Hematopoietic multipotent progenitor cell treated with erythropoietin and hydrocortisone succinate and interleukin-3 and kit ligand, for 4 days (in vitro differentiated cells): ENCODE measurements around the gene BCAS4.

Experiments
- DNase-seq: peaks from one replicate; pipeline ENCODE4 v3.0.0-alpha.2; 2015

BCAS4 gene

GRCh38 chr20:50828363-50829136 is 33.7 kb downstream of the BCAS4 start:
- DNase-seq, result no peak

- DNase-seq, result no peak
Observed at GRCh38 chr20:50831622-50832021, 36.8 kb downstream of the BCAS4 start.

DNA sequence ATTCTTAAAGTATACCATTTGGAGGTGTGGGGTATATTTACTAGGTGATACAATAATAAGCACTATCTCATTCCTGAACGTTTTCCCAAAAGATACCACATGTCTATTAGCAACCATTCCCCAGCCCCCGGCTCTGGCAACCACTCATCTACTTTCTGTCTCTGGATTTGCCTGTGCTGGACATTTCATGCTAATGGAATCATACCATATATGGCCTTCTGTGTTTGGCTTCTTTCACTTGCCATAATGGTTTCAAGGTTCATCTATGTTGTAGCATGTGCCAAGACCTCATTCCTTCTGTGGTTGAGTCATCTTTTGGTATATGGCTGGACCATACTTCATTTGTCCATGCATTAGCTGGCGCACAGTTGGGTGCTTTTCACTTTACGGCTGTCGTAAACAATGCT is 39.7 kb downstream of the BCAS4 start:
- DNase-seq, result no peak

GRCh38 chr20:50837532-50838321 is 42.9 kb downstream of the BCAS4 start:
- peak; percentile 83 for DNase-seq

GRCh38 chr20:50838322-50838625 is 43.4 kb downstream of the BCAS4 start:
- DNase-seq, result no peak

DNA sequence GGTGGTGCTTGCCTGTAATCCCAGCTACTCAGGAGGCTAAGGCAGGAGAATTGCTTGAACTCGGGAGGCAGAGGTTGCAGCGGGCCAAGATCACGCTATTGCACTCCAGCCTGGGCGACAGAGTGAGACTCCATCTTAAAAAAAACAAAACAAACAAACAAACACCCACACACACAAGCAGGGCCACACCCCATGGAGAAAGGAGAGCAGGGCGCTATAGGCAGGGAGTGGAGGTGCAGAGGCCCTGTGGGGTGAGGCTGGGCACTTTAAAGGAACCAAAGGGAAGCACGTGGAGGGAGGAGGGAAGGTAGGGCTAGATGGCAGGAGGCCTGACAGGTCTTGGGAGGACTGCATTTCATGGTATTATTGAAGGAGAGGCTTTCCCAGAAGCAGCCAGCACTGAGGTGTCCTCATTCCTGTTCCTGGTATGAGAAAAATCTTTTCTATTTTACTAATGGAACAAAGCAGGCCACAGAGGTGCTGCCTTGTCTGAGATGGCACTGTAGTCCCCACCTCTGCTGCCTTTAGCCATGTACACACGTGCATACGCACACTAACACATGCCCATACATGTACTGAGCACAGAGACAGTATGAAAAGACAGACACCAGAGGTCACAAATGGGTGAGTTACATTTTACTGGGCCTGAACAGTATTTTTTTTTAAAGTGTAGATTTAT is 44.0 kb downstream of the BCAS4 start:
- no peak for DNase-seq

DNA sequence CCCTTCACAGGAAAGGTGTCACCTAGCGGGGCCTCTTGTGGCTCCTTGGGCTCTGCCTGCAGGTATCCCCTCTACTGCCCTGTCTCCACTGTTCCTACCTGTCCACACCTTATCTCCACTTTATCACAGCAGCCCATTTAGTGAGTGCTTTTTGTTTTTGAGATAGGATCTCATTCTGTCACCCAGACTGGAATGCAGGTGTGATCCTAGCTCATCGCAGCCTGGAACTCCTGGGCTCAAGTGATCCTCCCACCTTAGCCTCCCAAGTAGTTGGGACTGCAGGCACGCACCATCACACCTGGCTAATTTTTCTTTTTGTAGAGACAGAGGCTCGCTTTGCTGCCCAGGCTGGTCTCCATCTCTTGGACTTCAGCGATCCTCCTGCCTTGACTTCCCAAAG is 48.0 kb downstream of the BCAS4 start:
- no peak for DNase-seq

DNA sequence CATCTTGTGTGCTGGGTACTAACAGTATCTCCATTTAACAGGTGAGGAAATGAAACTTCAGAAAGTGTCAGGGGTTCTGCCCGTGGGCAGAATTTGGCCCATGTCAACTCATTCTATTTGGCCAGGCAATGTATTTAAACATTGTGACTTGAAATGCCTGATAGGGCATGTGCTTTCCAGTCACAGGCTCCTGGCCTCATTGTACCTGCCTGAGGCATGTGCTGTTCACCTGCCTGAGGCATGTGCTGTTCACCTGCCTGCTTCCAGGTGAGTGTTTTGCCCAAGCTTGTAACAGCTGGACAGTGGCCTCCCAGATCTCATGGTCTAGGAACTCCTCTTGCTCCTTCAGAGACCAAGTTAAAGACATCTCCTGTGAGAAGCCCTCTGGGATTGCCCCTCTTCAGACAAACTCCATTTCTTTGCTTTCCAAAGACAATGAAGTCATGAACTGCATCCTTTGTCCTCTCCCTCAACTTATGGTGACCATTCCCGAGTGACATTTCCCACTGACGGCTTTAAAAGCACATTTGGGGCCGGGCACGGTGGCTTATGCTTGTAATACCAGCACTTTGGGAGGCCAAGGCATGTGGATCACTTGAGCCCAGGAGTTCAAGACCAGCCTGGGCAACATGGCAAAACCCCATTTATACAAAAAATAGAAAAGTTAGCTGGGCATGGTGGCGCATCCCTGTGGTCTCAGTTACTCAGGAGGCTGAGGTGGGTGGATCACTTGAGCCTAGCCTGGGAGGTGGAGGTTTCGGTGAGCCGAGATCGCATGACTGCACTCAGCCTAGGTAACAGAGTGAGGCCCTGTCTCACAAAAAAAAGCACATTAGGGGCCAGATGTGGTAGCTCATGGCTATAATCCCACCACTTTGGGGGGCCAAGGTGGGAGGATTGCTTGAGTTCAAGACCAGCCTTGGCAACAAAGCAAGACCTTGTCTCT is 48.7 kb downstream of the BCAS4 start:
- DNase-seq, result no peak

GRCh38 chr20:50844430-50845100 is 49.7 kb downstream of the BCAS4 start:
- DNase-seq, result no peak

- DNase-seq, result no peak
Observed at GRCh38 chr20:50845566-50846215, 50.8 kb downstream of the BCAS4 start.

DNA sequence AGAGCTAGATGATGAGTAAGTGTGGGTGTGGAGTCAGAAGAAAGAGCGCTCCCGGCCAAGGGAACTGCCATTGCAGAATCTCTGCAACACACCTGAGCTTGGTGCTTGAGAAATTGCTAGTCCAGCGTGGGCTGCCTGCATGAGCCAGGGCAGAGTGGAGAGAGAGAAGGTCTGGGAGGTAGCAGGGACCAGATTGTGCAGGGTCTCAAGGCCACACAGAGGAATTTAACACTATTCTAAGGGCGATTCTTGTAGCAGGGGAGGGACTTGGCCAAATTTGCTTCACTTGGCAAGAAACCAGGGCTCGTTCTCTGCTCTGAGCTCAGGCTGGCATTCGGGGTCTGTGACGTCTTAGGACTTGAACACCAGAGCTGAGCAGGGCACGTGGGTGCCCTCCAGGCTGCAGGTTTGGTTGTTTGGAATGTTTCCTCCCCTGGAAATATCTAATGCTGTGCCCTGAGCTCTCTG is 53.5 kb downstream of the BCAS4 start:
- no peak for DNase-seq

- no peak for DNase-seq
Observed at GRCh38 chr20:50848846-50849673, 54.2 kb downstream of the BCAS4 start.

- DNase-seq, result peak; percentile 44
Observed at GRCh38 chr20:50850721-50851286, 55.9 kb downstream of the BCAS4 start.

- DNase-seq, result no peak
Observed at GRCh38 chr20:50852085-50852484, 57.2 kb downstream of the BCAS4 start.

DNA sequence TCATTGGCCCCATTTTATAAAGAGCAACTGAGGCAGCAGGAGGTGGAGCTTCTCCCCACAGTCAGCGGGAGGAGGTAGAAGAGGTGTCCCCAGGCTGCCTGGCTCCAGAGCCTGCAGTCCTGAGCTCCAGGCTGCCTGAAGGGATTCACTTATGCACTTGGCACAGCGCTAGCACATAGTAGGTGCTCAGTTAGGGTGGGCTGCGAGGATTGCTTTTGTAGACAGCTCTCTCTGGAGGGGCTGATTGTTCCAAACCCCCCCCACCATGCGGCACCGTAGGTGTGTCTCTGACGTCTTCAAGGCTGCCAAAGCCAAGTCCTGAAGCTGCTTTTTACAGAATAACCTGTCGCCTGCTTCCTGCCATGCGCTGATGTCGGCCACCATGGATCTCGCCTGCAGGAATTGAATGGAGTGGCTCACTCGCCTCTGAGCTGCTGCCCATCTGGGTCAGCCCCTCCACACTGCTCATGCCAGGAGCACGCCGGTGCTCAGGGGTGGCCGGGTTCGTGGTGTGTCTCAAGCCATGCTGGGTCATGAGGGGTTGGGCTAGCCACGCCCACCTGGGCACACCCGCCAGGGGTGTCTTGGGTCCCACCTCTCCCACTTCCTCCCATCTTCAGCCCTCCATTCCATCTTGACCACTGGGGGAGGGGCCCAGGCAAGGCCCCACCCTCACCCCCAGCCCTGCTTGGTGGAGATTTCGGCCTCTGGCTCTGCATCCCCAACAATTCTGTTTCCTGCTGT is 59.8 kb downstream of the BCAS4 start:
- DNase-seq, result peak; percentile 24

- DNase-seq, result no peak
Observed at GRCh38 chr20:50855498-50856474, 60.9 kb downstream of the BCAS4 start.

- no peak for DNase-seq
Observed at GRCh38 chr20:50856475-50857041, 61.7 kb downstream of the BCAS4 start.

- DNase-seq, result no peak
Observed at GRCh38 chr20:50857348-50857747, 62.5 kb downstream of the BCAS4 start.
